ENCODE results near the gene ADRA1B.

- TF ChIP-seq EZH2 (IDR thresholded peaks at IDR 0.05; ENCODE audit: borderline replicate concordance, low read length) = no peak
- TF ChIP-seq CTCF (conservative IDR thresholded peaks at IDR 0.05 in 1 of 2, IDR thresholded peaks at IDR 0.05 in 1 of 2; ENCODE audit: extremely low read depth in 1 of 2, insufficient read depth in 1 of 2, low read depth in 1 of 2, low read length in 2 of 2) = no peak
These were observed 32.7 kb upstream of the ADRA1B start for GRCh38 chr5:159883522-159883950.
